ENCODE results near the gene MKKS. TPM values are rescaled to one million over a fixed set of nuclear protein-coding genes. Genes with fewer than 3 reads are reported as not detected.

The MKKS gene
- total and polyA plus RNA-seq, 2 donors from 2014 or later = 17.8 to 49.2 TPM

DNA sequence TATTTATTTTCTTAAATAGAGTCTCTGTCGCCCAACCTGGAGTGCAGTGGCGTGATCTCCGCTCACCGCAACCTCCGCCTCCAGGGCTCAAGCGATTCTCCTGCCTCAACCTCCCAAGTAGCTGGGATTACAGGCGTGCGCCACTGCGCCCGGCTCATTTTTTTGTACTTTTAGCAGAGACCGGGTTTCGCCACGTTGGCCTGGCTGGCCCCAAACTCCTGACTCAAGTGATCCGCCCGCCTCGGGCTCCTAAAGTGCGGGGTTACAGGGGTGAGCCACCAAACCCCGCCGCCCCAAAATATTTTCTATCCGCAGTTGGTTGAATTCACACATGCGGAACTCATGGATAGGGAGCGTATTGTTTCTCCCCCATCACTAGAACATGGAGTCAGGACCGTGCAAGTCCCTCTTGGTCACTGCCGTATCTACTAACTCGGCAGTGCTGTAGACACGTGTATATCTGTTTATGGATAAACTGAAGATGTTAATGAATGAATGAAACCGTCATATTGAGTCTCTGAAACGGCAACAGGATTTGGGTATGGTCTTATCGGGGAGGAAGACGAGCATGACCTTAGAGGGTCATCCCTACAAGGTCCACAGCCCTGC is 904 bp downstream of the MKKS start:
- no peak for FAIRE-seq
- H3K9me3 ChIP-seq (ENCODE audit: control insufficient read depth in 2 of 3, insufficient read depth in 1 of 3, low read length in 3 of 3) = no peaks in the 10 kb centered on the region
- intact Hi-C loops (cut with DNase I) = no loop called here
- H3K27me3 ChIP-seq (ENCODE audit: control insufficient read depth, insufficient read depth, low read length) = no peaks in the 10 kb centered on the region
- TF ChIP-seq, protein P1, sequence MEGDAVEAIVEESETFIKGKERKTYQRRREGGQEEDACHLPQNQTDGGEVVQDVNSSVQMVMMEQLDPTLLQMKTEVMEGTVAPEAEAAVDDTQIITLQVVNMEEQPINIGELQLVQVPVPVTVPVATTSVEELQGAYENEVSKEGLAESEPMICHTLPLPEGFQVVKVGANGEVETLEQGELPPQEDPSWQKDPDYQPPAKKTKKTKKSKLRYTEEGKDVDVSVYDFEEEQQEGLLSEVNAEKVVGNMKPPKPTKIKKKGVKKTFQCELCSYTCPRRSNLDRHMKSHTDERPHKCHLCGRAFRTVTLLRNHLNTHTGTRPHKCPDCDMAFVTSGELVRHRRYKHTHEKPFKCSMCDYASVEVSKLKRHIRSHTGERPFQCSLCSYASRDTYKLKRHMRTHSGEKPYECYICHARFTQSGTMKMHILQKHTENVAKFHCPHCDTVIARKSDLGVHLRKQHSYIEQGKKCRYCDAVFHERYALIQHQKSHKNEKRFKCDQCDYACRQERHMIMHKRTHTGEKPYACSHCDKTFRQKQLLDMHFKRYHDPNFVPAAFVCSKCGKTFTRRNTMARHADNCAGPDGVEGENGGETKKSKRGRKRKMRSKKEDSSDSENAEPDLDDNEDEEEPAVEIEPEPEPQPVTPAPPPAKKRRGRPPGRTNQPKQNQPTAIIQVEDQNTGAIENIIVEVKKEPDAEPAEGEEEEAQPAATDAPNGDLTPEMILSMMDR (IDR thresholded peaks at IDR 0.05; ENCODE audit: borderline replicate concordance, extremely low read depth, insufficient read depth) = no peak
- H3K36me3 ChIP-seq (ENCODE audit: control insufficient read depth in 2 of 3, insufficient read depth in 3 of 3, low read length in 3 of 3) = no peaks in the 10 kb centered on the region
- H3K27ac ChIP-seq (ENCODE audit: low read depth in 2 of 2, low read length in 2 of 2) = peak overlapping the region; percentile 95 to 97
- peak overlapping the region; percentile 72 to 91 (median 79) for H3K9ac ChIP-seq (ENCODE audit: low read length in 3 of 3)
- peak overlapping the region; percentile 86 to 96 (median 94) for H3K4me3 ChIP-seq (ENCODE audit: low read length in 3 of 3)
- peak in 4 of 5 donors; percentile 15 to 71 (median 42) for DNase-seq
- peaks cover 0 to 8% (median 0%) of the 10 kb centered on the region in 3 donors for H3K4me1 ChIP-seq (ENCODE audit: control insufficient read depth in 2 of 3, insufficient read depth in 2 of 3, low read depth in 1 of 3, low read length in 3 of 3)

DNA sequence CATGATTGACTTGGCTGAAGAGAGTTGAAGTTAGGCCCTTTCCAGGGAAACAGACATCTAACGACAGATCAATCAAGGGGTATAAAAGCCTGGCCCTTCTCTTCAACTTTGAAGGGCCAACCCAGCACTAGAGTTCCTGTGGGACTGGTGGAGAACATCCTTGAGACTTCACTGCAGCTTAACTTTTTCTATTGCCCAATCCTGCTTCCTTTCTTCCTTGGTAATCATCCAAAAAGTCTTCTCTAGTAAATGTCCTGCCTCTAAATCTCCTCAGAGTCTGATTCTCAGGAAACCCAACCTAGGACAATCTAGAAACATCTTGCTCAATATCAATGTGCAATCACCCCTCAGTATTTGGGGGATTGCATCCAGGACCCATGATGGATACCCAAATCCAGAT is 1.9 kb downstream of the MKKS start:
- Histone ChIP-seq H3K9me3 (ENCODE audit: control insufficient read depth in 2 of 3, insufficient read depth in 1 of 3, low read length in 3 of 3) (no peaks in the 10 kb centered on the region), H3K4me3 (ENCODE audit: low read length in 3 of 3) (no peak overlapping the region), H3K27me3 (ENCODE audit: control insufficient read depth, insufficient read depth, low read length) (no peaks in the 10 kb centered on the region), H3K9ac (ENCODE audit: low read length in 3 of 3) (no peak overlapping the region), H3K4me1 (ENCODE audit: control insufficient read depth in 2 of 3, insufficient read depth in 2 of 3, low read depth in 1 of 3, low read length in 3 of 3) (peaks cover 0 to 8% (median 0%) of the 10 kb centered on the region in 3 donors), H3K36me3 (ENCODE audit: control insufficient read depth in 2 of 3, insufficient read depth in 3 of 3, low read length in 3 of 3) (no peaks in the 10 kb centered on the region), H3K27ac (ENCODE audit: low read depth in 2 of 2, low read length in 2 of 2) (no peak overlapping the region)
- TF ChIP-seq, protein P1 (IDR thresholded peaks at IDR 0.05; ENCODE audit: borderline replicate concordance, extremely low read depth, insufficient read depth) = no peak
- intact Hi-C loops (cut with DNase I) = no loop called here
- no peak for DNase-seq
- no peak for FAIRE-seq

DNA sequence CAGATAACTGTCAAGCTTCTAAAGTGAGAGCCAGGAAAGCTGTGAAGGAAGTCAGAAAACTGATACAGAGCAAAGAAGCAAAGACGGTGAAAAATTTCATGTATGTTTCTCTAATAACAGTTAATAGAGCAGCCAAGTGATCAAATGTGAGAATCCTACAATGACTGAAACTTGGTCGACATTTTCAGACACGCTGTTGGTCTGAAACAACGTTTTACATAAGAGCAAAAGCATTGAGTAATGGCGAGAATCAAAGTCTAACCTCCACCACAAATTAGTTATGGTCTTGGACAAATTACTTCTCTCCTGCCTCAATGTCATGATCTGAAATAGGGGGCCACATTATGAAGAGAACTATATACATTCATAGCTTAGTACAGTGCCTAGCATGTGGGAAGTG is 3.3 kb downstream of the MKKS start:
- intact Hi-C loops (cut with DNase I) = no loop called here
- H3K4me1 ChIP-seq (ENCODE audit: control insufficient read depth in 2 of 3, insufficient read depth in 2 of 3, low read depth in 1 of 3, low read length in 3 of 3) = peaks cover 0 to 3% (median 0%) of the 10 kb centered on the region in 3 donors
- H3K9me3 ChIP-seq (ENCODE audit: control insufficient read depth in 2 of 3, insufficient read depth in 1 of 3, low read length in 3 of 3) = no peaks in the 10 kb centered on the region
- H3K36me3 ChIP-seq (ENCODE audit: control insufficient read depth in 2 of 3, insufficient read depth in 3 of 3, low read length in 3 of 3) = no peaks in the 10 kb centered on the region
- no peak overlapping the region for H3K4me3 ChIP-seq (ENCODE audit: low read length in 3 of 3)
- H3K9ac ChIP-seq (ENCODE audit: low read length in 3 of 3) = no peak overlapping the region
- DNase-seq = no peak
- no peak for FAIRE-seq
- no peak overlapping the region for H3K27ac ChIP-seq (ENCODE audit: low read depth in 2 of 2, low read length in 2 of 2)
- TF ChIP-seq, protein P1 (IDR thresholded peaks at IDR 0.05; ENCODE audit: borderline replicate concordance, extremely low read depth, insufficient read depth) = no peak
- H3K27me3 ChIP-seq (ENCODE audit: control insufficient read depth, insufficient read depth, low read length) = no peaks in the 10 kb centered on the region

All from kidney (tissue), 14 donors.